Esophagus muscularis mucosa (tissue), 3 donors: ENCODE data around the gene TOR1AIP1.

Source experiments
- POLR2A ChIP-seq: fragments of 450-650 bp; IDR thresholded peaks from one replicate; pipeline ENCODE4 v1.6.1; 2017; ENCODE audit warnings: antibody characterized with exemption, moderate library complexity, mild to moderate bottlenecking, low read depth
- POLR2AphosphoS5 ChIP-seq, 2 donors: sonication (generic); formaldehyde crosslinking; IDR thresholded peaks; one replicate each; pipeline ENCODE4 v1.6.1; 2017; ENCODE audit warnings: antibody characterized with exemption in 2 of 2
- TF ChIP-seq, protein P1 (sequence below), 3 experiments: fragments of 200-600 bp in 2 of 3; fragments of 450-650 bp in 1 of 3; sonication (generic) in 2 of 3; IDR thresholded peaks; one replicate each; pipeline ENCODE4 v1.5.1; 2017 to 2019; ENCODE audit warnings: antibody characterized with exemption in 3 of 3, mild to moderate bottlenecking in 2 of 3, moderate library complexity in 1 of 3

DNA sequence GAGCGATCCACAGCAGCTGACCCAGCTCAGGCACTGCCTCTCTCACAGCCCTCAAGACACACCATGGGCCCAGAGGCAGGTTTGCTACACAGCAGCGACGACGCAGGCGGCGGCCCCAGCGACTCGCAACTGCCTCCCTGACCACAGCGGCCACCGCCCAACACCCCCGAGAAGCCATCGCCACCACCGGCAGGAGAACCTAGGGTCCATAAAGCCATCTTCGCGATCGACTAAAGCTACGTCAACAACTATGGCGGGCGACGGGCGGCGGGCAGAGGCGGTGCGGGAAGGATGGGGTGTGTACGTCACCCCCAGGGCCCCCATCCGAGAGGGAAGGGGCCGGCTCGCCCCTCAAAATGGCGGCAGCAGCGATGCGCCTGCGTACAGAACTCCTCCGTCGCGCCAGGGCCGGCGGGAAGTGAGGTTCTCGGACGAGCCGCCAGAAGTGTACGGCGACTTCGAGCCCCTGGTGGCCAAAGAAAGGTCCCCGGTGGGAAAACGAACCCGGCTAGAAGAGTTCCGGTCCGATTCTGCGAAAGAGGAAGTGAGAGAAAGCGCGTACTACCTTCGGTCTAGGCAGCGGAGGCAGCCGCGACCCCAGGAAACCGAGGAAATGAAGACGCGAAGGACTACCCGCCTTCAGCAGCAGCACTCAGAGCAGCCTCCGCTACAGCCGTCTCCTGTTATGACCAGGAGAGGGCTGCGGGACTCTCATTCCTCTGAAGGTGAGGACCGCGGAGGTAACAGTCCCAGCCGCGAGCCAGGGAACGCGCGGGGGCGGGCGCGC, at the start of gene TOR1AIP1:
- TF ChIP-seq, protein P1, sequence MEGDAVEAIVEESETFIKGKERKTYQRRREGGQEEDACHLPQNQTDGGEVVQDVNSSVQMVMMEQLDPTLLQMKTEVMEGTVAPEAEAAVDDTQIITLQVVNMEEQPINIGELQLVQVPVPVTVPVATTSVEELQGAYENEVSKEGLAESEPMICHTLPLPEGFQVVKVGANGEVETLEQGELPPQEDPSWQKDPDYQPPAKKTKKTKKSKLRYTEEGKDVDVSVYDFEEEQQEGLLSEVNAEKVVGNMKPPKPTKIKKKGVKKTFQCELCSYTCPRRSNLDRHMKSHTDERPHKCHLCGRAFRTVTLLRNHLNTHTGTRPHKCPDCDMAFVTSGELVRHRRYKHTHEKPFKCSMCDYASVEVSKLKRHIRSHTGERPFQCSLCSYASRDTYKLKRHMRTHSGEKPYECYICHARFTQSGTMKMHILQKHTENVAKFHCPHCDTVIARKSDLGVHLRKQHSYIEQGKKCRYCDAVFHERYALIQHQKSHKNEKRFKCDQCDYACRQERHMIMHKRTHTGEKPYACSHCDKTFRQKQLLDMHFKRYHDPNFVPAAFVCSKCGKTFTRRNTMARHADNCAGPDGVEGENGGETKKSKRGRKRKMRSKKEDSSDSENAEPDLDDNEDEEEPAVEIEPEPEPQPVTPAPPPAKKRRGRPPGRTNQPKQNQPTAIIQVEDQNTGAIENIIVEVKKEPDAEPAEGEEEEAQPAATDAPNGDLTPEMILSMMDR (IDR thresholded peaks at IDR 0.05): peak; percentile 8 to 61 (median 36)
- TF ChIP-seq POLR2A (peak; percentile 60), POLR2AphosphoS5 (IDR thresholded peaks at IDR 0.05) (peak; percentile 92 to 98)
